Activated CD4-positive, CD25-positive, alpha-beta regulatory T cell treated with anti-CD3 and anti-CD28 coated beads, Interleukin-2, amount 50 U/mL, for 72 hours (primary cell): ENCODE results near the gene RNF182.
"Not testable (repeated sequence)": the region's sequence is repeated elsewhere in the genome, so short reads cannot be mapped to it uniquely, and the experiment has no call there.

Source experiments
- DNase-seq: peaks from one replicate; pipeline ENCODE4 v3.0.0; 2021

The RNF182 gene

DNA sequence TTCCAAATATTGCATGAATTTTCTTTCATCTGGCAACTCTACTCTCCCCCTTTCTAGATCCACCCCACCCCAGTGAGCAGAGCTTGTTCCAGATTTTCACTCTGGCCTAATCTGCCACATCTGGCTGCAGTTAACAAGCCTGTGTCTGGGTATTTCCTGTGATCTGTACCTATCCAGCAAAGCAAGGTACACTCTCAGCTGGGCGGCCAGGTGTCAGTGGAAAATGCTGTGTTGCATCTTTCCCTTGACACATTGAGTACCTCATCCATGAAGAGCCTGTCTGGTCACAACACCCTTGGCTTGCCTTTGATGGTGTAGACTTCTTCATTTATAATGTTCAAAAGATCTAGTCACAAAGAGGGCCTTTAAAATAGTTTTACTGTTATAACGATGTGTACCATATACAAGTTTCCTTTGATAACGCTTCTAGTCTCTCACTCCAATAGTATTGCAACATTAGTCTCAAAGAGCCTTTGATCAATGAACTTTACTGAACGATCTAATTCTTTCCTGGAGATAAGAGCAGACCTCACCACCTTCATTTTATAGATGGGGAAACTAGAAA, 6.0 kb upstream of the RNF182 start:
- DNase-seq, result no peak

DNA sequence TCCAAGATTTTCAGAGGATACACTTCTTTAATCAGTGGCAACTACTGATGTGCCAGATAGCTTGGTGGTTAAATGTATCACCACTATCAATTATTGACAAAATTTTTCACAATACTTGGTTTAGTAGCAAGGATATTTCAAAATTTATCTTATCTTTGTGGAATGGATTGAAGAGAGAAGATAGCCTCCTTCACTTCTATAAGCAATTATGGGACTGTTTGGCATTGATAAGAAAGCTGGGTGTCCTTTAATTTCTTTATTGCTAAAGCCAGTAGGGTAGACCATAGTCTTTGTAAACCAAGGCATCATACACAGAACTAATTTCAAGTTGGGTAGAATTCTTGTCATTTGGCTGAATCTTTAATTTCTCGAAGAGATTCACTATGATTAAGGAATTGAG, 4.9 kb upstream of the RNF182 start:
- no peak for DNase-seq

DNA sequence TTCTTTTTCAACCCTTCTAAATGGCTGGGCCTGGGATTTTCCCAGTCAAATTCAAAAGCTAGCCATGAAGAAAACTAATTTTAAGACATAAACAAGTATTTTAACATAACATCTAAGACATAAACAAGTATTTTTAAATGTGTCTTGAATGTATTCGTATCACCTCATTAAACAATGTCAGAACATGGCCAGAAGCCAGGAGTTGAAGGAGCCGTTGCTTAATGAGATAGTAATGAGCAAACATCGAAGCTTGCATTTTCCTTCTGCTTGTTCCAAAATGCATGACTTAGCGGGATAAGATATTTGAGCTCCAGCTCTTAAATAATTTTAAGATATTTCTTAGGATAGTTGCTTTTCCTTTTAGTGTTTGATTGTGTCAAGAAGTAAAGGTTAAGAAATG, 4.2 kb upstream of the RNF182 start:
- no peak for DNase-seq

DNA sequence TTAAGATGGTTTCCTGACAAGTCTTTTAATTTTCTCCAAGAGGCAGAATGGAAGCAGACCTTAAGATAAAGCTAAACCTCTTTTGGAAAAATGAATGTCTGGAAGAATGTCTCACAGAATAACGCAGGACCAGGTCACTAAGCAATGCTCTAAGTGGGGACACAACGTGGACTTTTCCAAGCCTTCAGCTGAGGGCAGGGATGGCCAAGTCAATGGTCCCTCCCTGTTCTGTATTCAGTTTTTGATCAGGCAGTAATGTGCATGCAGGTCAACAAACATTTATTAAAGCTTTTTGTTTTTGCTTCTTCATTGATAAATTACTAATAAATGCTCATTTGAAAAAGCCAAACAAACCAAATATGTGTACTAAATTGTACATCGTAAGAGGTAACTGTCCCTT, 2.0 kb upstream of the RNF182 start:
- DNase-seq, result no peak

DNA sequence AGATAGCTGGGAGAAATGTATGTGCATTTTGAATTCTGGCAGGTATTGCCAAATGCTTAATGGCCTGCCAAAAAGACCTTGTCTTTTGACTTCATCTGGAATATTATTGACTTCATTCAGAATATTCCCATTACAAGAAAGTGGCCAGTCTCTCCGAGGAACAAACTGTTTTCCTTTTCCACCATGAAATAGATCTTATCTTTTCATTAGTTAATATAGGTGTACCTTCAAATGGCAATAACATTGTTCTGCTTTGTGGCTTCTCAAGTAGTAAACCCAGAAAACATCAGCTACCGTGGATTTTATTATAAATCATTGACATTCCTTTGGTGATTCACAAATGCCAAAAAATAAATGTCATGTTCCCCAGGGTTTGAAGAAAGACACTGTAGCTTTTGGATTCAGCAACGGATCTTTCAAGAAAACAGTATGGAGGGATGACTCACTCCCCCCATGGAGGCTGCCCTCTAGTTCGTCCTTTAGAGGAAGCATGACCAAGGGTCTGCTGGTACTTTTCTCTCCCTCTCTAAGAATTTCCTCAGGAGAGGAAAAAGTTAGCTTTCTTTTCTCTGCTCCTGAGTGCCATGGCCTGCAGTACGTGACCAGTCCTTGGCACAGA, 1.1 kb upstream of the RNF182 start:
- DNase-seq, result no peak

DNA sequence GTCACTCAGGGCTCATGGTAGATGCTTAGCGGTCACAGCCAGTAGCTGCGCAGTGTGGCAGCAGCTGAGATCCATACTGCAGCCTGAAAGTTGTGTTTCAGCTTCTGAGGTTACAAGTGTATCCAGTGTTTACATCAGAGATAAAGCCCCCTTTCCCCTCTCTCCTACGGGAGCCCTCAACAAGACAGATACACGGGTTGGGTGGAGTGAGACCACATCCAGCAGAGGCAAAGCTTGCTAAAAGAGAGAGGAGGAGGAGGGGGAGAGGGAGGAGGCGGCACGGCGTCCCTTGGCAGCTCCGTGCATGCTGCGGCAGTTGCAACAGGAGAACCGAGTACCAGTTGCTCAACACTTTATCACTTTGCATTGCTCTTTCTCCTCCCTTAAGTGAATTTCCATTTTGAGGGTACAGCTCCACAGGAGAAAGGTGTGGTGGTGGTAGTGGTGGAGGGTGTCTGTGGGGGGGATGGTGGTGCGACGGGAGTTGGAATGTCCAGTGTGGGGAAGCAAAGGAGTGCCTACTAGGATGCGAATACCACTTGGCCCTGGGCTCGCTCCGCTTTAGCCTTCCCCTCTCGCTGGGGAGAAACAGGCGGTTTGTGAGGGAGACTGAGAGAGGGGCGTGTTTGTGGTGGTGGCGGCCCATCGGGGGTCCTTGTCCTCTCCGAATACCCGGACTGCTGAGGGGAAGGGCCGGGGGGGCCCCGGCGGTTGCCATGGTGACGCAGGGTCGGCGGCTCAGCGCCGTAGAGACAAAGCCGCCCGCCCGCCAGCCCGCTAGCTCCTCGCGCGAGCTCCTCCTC, 405 bp upstream of the RNF182 start:
- DNase-seq, result peak; percentile 41

DNA sequence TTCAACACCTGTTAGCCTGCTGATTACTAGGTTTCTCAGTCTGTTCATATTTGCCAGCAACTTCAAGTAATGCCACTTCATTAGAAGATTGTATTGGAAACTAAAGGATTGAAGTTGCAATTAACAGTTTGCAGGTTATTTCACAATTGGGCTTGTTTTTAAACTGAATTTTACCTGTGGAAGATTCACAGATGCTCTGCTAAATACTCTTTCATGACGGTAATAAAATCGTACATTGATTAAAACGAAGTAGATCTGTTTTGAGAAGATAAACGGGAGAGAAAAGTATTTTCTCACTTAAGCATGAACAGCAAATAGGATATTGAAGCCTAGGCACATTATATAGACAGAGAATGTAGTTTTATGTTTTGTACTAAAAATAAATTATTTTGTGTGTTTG, 1.6 kb downstream of the RNF182 start:
- no peak for DNase-seq

DNA sequence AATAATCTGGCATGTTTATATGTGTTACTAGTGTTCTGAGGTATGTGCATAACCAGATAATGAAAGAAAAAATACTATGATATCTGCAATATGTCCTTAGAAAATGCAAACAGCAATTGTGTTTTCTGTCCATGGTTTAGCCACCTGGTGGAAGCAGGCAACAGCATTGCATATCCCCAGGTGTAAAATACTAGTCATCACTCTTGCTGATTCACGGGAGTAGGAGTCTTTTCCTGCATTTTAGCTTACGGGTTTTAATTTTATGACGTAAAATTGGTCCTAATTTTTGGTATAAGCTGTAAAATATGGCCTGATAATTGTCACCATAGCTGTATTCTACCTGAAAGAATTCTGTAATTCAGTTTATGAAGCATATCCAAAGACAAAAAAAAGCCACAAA, 2.5 kb downstream of the RNF182 start:
- no peak for DNase-seq

DNA sequence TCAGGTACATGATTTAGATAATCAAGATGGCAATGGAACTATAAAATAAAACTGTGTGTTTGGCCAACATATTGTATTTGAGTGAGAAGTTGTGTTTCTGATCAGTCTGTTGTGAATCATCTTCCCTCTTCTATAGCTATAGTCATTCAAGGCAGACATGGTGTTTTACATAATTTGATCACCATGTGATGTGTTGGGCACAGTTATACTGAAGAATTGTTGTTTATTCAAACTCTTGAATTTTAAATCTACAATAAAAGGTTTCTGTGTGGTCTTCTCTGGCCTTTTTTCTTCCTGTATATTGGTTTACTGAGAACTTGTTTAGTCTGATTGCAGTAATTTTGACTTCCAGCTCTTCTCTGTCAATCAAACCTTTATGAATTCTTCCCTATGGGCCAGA, 4.4 kb downstream of the RNF182 start:
- DNase-seq, result no peak

DNA sequence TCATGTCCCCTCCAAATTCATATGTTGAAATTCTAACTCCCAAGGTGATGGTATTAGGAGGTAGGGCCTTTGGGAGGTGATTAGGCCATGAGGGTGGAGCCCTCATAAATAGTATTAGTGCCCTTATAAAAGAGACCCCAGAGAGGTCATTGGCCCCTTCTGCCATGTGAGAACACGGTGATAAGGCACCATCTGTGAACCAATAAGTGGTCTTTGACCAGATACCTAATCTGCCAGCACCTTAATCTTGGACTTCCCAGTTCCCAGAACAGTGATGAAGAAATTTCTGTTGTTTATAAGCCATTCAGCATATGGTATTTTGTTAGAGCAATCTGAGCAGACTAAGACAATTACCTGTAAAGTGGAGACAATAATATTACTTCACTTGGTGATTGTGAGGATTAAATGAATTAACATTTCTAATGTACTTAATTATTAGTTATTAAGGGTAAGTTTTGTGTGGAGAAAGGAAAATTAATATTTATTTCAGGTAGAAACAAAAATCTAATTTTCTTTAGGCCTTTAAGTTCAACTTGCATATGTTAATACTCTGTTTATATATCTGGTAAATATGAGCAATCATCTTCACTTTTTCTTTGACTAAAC, 7.1 kb downstream of the RNF182 start:
- DNase-seq, result no peak

DNA sequence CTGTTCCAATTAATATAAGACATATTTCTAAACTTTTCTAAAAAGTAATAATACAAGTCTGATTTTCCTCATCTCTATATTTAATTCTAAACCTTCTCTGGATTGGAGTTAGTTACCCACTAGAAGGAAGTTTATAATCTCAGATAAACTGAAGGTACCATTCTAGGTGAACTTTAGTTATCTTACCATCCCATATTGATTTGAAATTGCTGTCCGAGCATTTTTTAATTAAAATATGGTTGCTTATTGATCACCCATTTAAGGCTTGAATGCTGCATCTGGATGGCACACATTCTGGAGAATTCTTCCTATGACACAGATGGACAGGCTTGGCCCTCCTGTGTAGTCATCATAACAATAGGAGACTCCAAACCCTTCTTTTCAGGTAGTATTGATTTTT, 8.0 kb downstream of the RNF182 start:
- no peak for DNase-seq

DNA sequence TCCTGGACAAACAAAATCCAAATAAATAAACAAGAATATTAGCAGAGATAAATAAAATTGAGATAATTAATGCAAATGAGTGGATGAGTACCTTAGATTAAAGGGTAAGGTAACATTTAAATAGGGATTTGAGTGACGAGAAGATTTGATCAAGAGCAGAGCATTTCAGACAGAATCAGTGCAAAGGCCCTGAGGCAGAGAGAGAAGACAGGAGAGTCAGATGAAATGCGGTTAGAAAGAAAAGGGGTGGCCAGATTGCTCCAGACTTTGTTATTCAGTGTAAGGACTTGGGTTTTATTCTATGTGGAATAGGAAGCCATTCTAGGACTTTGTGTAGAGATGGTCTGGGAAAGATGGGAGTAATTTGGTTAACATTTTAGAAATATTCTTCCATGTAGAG, 10.0 kb downstream of the RNF182 start:
- DNase-seq, result no peak

DNA sequence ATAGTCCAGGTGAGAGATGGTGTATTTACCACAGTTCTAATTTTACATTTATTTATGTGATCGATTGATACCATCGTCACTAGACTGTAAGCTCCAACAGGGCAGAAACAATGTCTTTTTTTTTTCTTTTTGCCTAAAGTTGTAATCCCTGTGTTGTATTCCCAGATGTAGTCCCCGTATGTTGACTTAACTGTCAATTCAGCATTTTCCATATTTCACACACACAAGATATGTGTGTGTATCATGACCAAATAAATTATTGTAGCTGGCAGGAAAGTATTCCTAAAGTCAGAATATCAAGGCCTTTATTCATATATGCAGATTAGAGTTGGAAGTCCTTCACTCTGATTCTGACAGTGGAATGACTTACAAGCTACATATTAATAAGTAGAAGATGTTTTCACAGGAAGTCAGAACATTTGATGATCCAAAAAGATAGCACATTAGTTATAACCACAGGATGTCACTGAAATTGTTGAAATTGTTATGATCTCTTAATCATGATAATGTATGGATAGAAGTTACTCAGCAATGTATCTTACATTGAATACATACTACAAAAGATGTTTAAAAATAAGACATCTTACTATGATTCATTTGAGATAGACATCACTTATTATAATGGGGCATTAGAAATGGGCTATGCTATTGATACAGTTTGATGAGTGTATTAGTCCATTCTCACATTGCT, 10.6 kb downstream of the RNF182 start:
- DNase-seq, result no peak

DNA sequence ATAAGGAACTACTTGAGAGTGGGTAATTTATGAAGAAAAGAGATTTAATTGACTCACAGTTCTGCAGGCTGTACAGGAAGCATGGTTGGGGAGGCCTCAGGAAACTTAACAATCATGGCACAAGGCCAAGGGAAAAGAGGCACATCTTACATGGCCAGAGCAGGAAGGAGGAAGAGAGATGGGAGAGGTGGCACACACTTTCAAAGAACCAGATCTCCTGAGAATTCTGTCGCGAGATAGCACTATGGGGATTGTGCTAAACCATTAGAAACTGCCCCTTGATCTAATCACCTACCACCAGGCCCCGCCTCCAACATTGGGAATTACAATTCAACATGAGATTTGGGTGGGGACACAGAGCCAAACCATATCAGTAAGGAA, 11.1 kb downstream of the RNF182 start:
- not testable (repeated sequence) for DNase-seq

DNA sequence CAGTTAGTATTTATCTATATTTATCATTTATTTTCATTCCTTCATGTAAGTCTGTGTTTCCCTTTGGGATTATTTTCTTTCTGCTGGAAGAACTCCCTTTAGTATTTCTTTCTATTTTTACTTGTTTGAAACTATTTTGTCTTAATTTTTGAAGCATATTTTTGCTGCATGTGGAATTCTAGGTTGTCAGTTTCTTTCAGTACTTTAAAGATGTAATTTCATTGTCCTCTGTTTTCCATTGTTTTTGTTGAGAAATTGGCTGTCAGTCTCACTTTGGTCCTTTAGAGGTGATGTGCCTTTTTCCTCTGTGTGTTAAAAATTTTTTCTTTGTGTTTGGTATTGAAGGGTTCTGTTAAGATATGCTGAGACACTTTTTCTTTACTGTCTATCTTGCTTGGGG, 17.1 kb downstream of the RNF182 start:
- DNase-seq, result no peak

DNA sequence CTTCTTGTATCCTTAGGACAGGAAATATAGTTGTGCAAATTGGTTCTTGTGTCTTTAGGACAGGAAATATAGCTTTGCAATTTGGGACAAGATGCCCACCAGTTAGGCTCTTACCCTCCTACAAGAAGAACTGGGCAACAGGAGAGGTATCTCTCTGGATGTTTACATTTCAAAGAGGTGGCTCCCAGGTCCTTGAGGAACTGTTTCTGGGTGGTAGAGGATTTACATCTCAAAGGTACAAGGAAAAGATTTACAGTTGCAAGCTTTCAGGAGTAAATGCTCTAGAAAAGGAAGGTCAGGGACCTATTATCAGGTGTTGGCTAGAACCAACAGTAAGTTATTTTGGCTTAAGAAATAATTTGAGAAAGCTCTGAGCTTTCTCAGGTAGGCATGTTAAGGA, 19.2 kb downstream of the RNF182 start:
- no peak for DNase-seq

DNA sequence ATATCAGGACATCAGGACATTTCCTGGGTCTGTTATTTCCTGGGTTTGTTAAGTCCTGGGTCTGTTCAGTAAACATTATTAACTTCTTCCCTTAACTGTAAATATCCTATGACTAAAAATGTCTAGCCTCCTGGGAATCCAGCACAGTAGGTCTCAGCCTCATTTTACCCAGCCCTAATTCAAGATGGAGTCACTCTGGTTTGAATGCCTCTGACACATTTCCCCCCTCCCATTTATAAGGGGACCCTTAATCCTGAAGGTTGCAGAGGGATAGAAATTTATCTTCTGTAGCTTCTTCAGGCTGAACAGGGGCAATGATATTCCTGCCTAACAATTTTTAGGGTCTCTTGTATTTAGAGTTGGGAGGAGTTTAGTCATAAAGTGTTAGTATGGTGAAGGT, 21.8 kb downstream of the RNF182 start:
- DNase-seq, result no peak

DNA sequence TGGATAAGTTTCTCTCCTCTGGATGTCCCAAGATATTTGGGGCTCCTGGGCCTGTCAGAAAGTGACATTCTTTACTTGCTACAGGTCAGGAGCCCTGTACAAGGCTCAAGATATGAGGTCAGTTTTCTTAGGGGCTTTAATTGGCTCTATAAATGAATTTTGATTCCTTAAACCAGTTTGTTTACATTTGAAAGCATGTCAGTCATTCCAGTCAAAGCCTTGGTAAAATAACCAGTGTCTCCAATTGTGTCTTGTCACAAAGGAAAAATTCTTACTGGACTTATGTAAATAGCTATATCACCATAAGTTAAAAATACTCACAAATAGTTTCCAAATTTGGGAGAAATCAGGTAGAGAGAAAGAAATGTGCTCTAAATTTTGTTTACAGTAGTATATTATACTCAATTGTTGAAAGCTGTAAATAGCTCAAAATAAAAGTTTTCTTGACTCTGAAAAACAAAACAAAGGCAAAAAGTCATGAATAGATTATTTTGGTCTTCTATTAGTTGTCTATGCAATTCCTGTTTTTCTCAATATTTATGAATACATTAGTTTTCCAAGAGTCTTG, 22.9 kb downstream of the RNF182 start:
- DNase-seq, result no peak

DNA sequence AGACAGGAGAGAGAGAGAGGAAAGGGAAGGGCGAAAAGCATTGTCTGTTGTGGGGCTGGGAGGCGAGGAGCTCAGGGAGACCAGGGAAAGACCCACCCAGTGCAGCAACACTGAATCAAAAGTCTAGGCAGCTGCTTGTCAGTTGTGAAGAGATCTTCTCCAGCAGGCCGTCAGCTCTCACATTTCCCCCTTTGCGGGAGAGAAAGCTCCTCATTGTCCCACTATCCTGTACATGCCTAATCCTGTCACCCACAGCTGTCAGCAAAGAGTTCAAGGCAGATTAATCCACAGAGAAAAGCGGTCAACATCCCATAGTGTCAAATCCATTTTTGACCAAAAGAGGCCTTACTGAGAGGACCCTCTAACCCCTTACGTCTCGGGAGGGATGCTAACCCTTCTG, 27.3 kb downstream of the RNF182 start:
- DNase-seq, result no peak

DNA sequence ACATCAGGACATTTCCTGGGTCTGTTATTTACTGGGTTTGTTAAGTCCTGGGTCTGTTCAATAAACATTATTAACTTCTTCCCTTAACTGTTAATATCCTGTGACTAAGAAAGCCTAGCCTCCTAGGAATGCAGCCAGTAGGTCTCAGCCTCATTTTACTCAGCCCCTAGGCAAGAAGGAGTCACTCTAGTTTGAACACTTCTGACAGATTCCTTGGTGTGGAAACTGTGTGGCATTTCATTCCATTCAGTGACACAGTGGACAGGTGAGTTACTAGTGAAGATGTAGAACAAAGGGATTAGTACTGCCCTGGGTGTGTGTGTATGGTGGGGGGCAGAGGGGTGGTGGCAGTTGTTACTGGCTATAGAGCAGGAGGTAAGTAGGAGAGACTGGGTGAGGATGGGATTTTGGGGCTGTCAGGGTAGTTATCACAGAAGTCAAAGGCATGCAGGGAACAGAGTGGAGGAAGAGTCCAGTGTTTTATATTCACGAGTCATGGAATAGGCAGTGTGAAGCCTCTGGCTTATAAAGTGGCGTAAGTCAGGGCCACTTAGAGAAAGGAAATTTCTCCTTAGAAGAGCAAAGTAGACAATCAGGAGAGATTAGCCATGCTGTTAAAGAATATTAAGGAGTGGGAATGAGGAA, 28.4 kb downstream of the RNF182 start:
- DNase-seq, result no peak

DNA sequence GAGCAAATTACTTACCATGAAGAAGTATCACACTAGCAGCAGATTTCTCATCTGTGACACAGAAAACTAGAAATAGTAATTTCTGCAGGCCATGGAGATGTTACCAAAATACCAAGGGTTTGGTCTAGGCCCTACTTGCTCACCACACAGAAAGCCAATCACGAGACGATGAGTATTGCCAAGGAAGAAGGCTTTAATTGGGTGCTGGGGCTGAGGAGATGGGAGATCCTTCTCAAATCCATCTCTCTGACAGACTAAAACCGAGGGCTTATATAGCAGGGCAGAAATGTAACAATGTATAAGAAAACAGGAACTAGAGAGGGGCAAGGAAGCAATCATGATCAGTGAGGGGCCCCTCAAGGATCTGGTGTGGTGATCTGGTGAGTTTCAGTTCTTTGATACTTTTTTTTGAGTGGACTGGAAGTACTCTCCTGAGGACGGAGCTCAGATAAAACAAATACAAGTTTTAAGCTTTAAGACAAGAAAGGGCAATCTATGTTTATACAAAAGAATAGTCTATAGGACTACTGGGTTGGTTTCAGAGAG, 40.9 kb downstream of the RNF182 start:
- DNase-seq, result no peak

DNA sequence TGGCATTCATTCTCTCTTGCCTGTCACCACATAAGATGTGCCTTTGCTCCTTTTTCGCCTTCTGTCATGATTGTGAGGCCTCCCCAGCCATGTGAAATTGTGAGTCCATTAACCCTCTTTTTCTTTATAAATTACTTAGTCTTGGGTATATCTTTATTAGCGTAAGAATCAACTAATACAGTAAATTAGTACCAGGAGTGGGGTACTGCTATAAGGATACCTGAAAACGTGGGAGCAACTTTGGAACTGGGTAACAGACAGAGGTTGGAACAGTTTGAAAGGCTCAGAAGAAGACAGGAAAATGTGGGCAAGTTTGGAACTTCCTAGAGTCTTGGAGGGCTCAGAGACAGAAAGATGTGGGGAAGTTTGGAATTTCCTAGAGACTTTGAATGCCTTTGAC, 46.6 kb downstream of the RNF182 start:
- DNase-seq, result no peak
